Subcutaneous adipose tissue (tissue), 4 donors: Measurements from ENCODE around the gene ICAM5. TPM values are rescaled to one million over a fixed set of nuclear protein-coding genes. Genes with fewer than 3 reads are reported as not detected.

Source experiments
- total RNA-seq, 4 donors: library from RNA; depleted of rRNA; stranded (reverse); fragments of >200 nt; gene quantifications; one replicate each; pipeline ENCODE4 v1.1.0, GENCODE V29; 2016
- TF ChIP-seq, protein P1 (sequence below): fragments of 450-650 bp; IDR thresholded peaks from one replicate; pipeline ENCODE4 v1.5.1; 2016; ENCODE audit warnings: low read depth, mild to moderate bottlenecking, control low read depth, antibody characterized with exemption, moderate library complexity

The ICAM5 gene
- total RNA-seq, result under 1 TPM; 0.16 to 0.68 (median 0.52) TPM

GRCh38 chr19:10289836-10290356 is at the start of gene ICAM5:
Gene ICAM5 (plus strand): TSS chr19:10289952. CDS start chr19:10290044, 92 bp downstream.
- TF ChIP-seq, protein P1, sequence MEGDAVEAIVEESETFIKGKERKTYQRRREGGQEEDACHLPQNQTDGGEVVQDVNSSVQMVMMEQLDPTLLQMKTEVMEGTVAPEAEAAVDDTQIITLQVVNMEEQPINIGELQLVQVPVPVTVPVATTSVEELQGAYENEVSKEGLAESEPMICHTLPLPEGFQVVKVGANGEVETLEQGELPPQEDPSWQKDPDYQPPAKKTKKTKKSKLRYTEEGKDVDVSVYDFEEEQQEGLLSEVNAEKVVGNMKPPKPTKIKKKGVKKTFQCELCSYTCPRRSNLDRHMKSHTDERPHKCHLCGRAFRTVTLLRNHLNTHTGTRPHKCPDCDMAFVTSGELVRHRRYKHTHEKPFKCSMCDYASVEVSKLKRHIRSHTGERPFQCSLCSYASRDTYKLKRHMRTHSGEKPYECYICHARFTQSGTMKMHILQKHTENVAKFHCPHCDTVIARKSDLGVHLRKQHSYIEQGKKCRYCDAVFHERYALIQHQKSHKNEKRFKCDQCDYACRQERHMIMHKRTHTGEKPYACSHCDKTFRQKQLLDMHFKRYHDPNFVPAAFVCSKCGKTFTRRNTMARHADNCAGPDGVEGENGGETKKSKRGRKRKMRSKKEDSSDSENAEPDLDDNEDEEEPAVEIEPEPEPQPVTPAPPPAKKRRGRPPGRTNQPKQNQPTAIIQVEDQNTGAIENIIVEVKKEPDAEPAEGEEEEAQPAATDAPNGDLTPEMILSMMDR, result no peak

DNA sequence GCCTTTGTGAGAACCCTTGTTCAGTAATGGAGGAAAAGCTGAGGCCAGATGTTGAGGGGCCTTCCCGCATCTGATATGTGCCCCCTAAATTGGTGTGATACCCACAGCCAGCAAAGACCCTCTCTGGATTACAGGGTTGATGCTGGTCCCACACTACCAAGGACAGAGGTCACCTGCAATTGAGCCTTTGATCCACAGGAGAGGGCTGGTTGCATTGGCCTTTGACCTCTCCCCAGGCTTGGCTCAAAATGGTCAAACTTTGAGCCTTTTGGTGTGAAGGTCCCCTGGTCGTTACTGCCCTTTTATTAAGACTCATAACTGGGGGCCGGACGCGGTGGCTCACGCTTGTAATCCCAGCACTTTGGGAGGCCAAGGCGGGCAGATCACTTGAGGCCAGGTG is 46.1 kb upstream of the ICAM5 start:
- TF ChIP-seq, protein P1, result no peak

DNA sequence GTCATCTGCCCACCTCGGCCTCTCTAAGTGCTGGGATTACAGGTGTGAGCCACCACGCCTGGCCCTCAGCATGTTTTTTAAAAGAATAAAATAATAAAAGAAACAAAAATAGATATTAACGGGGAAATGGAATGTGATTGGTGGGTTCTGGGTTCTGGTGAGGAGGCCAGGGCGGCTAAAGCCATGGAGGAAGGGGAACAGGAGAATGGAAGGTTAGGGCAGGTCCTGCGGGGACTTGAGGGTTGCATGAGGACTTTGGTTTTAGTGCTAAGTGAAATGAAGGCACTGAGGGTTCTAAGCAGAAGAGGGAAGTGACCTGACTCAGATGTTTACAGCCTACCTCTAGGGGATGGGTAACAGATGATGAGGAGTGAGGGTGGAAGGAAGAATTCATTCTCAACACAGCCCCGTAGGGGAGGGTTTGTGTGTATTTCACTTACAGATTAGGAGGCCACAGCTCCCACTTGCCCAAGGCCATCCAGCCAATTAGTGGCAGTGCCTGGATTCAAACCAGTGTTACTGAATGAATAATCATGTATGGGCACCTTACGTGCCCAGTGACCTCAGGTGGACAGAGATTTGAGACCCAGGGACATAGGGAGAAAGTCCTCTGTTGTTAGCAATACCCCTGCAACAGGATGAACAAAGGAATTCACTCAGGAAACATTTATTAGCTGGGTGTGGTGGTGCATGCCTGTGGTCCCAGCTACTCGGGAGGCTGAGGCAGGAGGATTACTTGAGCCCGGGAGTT is 44.4 kb upstream of the ICAM5 start:
- TF ChIP-seq, protein P1, result no peak

GRCh38 chr19:10246511-10246910 is 43.2 kb upstream of the ICAM5 start:
- TF ChIP-seq, protein P1, result no peak

DNA sequence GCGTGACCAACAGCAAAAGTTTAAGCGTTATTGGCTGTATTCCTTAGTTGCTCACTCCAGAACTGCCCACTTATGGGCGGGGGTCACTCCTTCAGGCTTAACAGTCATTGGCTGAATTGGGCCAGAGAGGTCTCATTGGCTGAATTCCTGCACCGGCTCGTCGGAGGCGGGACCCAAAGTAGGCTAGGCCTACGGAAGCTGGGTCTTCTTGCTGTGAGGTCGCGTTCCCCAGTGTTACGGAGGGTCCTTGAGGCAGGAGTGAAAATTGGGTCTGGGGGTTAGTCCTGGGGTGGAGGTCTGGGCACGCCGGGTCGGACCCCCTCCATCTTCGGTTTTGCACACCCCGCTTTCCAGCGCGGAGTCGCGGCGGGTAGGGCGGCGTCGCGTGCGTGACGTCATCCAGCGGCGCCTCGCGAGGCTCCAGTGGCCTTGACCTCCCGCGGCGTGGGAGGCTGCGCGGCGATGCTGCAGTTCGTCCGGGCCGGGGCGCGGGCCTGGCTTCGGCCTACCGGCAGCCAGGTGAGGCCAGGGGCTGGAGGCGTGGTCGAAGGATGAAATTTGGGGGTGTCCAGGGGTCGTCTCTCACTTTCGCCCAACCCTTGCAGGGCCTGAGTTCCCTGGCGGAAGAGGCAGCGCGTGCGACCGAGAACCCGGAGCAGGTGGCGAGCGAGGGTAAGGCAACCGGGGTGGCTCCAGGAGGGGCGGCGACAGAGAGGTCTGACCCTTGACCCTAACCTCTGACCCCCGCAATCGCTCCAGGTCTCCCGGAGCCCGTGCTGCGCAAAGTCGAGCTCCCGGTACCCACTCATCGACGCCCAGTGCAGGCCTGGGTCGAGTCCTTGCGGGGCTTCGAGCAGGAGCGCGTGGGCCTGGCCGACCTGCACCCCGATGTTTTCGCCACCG is 37.7 kb upstream of the ICAM5 start, which contains the start of gene MRPL4:
Gene MRPL4 (plus strand): TSS at position 423 of the 903 bp plus-strand sequence. CDS start 40 bp downstream, at position 463.
- TF ChIP-seq, protein P1, result no peak

- TF ChIP-seq, protein P1, result no peak
Observed at GRCh38 chr19:10252707-10253106, 37.0 kb upstream of the ICAM5 start.

DNA sequence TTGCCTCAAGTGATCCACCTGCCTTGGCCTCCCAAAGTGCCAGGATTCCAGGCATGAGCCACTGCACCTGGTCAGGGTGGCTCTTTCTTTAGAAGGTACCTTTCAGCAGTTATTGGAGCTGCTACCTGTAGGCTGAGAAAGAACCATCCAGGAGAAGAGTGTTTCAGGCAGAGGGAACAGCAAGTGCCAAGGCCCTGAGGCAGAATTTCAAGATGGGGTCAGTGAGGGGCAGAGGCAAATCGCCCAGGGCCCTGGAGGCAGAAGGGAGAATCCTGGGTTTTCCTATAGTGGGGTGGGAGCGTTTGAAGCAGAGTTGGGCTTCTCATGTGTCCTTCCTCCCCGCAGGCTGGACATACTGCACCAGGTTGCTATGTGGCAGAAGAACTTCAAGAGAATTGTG is 35.5 kb upstream of the ICAM5 start:
- TF ChIP-seq, protein P1, result no peak
